Brain microvascular endothelial cell (primary cell): ENCODE results near the gene ZC3H13.

Experiments used
- DNase-seq: peaks from one replicate; pipeline ENCODE4 v3.0.0-alpha.2; 2020
- H3K27ac ChIP-seq: fragments of 250-450 bp; sonication (Bioruptor Pico); 2 replicates; pipeline ENCODE4 v1.5.1; 2020; ENCODE audit warnings: mild to moderate bottlenecking, moderate library complexity
- H3K27me3 ChIP-seq: fragments of 250-450 bp; sonication (Bioruptor Pico); replicated peaks from 2 replicates; pipeline ENCODE4 v1.5.1; 2020; ENCODE audit warnings: mild to moderate bottlenecking
- H3K36me3 ChIP-seq: fragments of 250-450 bp; sonication (Bioruptor Pico); replicated peaks from 2 replicates; pipeline ENCODE4 v1.5.1; 2020; ENCODE audit warnings: mild to moderate bottlenecking
- H3K4me3 ChIP-seq: 2 replicates; pipeline ENCODE4 v1.5.1; 2011; ENCODE audit warnings: low read depth, mild to moderate bottlenecking, control low read depth, low read length, moderate library complexity
- in situ Hi-C: cut with HindIII; loops from 2 replicates; pipeline ENCODE4 v1.10.0; 2017; ENCODE audit warnings: low sequenced_read_pairs, low pct_ligation_motif_present
- TF ChIP-seq, protein P1 (sequence below): IDR thresholded peaks from 2 replicates; pipeline ENCODE4 v1.5.1; 2011; ENCODE audit warnings: low read depth, mild to moderate bottlenecking, moderate library complexity, low read length, control low read depth, inconsistent platforms; ENCODE audit errors: missing control alignments

ZC3H13 gene

DNA sequence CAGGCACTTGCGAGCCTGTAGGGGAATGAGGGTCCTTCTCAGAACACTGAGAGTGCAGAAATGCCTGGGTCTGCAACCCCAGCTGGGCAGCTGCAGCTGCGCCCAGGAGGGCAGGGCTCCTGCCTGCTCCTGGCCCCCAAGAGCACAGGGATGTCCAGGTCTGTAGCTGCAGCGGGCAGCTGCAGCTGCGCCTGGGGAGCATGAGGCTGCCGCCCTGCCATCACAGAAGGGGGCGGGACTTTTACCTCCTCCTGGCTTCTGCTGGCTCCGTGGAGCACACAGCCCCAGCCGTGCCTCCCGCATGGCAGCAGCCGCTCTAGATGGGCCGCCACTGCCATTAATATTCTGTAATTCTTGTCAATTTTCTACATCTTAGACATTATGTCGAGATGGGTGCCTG is 34.4 kb upstream of the ZC3H13 start:
- no peaks in the 10 kb centered on the region for H3K36me3 ChIP-seq
- H3K27me3 ChIP-seq = no peaks in the 10 kb centered on the region
- no peak overlapping the region for H3K4me3 ChIP-seq
- no peak overlapping the region for H3K27ac ChIP-seq
- in situ Hi-C loops = no loop called here
- TF ChIP-seq, protein P1, sequence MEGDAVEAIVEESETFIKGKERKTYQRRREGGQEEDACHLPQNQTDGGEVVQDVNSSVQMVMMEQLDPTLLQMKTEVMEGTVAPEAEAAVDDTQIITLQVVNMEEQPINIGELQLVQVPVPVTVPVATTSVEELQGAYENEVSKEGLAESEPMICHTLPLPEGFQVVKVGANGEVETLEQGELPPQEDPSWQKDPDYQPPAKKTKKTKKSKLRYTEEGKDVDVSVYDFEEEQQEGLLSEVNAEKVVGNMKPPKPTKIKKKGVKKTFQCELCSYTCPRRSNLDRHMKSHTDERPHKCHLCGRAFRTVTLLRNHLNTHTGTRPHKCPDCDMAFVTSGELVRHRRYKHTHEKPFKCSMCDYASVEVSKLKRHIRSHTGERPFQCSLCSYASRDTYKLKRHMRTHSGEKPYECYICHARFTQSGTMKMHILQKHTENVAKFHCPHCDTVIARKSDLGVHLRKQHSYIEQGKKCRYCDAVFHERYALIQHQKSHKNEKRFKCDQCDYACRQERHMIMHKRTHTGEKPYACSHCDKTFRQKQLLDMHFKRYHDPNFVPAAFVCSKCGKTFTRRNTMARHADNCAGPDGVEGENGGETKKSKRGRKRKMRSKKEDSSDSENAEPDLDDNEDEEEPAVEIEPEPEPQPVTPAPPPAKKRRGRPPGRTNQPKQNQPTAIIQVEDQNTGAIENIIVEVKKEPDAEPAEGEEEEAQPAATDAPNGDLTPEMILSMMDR = no peak
- DNase-seq = no peak

DNA sequence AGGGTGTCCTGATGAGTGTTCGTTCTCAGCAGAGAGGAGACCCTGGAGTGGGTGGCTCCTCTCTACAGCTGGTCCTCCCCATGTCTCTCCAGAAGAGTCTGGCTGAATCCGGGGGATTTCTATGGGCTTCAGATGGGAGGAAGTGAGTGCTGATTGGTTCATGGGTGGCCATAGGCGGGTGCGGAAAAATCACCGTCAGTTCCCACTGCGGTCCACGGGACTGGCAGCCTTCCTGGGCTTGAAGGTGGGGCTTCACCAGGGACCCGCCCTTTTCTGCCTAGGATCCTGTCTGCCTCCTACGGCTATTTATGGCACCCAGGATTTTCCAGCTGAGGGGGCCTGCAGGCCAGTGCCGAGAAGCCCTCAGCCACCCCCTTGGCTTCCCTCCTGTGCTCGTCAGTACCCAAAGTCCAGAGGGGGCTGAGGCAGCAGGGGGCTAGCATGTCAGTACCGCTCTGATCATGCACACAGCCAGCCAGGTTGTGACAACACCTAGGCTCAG is 33.9 kb upstream of the ZC3H13 start:
- DNase-seq = no peak
- TF ChIP-seq, protein P1 = no peak
- H3K4me3 ChIP-seq = no peak overlapping the region
- in situ Hi-C loops = no loop called here
- no peaks in the 10 kb centered on the region for H3K36me3 ChIP-seq
- no peak overlapping the region for H3K27ac ChIP-seq
- no peaks in the 10 kb centered on the region for H3K27me3 ChIP-seq

DNA sequence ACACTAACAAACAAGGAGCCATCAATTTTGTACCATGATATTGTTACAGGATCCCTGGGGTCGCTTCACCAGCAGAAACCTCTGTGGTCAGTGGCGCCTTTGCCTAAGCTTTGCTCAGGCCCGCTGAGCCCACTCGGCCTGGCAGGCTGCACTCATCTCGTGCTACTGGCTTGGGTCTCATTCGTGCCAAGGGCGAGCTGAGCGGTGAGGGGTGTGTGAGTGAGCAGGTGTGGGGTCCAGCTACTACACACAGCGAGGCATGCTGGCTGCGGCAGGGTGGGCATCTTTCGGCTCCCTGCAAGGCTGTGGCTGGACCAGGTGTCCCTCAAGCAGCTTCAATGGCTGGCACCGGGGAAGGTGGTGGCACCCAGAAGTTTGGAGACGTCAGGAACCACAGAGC is 33.2 kb upstream of the ZC3H13 start:
- no peak overlapping the region for H3K27ac ChIP-seq
- TF ChIP-seq, protein P1 = no peak
- DNase-seq = no peak
- H3K36me3 ChIP-seq = no peaks in the 10 kb centered on the region
- no peak overlapping the region for H3K4me3 ChIP-seq
- in situ Hi-C loops = no loop called here
- H3K27me3 ChIP-seq = no peaks in the 10 kb centered on the region

DNA sequence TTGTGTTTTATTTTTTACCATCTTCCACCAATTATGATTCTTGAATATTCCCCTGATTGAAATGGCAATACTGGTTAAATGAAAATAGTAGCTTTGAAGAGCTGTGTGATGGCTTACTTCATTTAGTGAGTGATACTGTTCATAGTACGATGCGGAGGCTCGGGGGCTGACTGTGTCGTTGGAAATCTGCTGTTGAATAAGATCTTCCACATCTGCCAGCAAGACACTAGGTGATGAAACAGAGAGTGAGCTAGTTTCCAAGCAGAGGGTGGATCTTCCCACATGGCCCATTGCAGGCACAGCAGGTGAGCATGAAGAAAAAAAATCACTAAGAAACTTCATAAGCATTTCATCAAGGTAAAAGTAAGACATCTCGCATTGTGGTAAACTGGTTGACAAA is 29.8 kb upstream of the ZC3H13 start:
- TF ChIP-seq, protein P1 = no peak
- no peaks in the 10 kb centered on the region for H3K36me3 ChIP-seq
- in situ Hi-C loops = no loop called here
- H3K27me3 ChIP-seq = peaks cover 2% of the 10 kb centered on the region
- DNase-seq = no peak
- H3K4me3 ChIP-seq = no peak overlapping the region
- no peak overlapping the region for H3K27ac ChIP-seq

DNA sequence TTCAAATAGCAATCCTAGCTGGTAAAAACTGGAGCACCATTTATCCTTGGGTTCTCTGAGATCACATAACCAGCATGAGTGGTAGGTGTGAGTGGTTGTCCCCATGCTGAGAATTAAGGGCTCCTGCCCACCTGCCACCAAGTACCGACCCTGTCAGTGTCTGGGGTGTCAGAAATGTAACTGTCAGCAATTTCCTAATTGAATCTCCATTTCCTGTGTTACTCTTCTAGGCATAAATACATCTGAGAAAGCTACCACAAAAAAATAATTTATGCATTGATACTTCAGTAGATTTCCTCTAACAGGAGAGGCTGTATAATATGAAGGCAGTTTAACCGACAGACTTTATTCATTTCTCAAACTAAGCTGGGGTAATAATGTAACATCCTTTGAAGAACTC is 27.2 kb upstream of the ZC3H13 start:
- no peaks in the 10 kb centered on the region for H3K36me3 ChIP-seq
- H3K4me3 ChIP-seq = no peak overlapping the region
- in situ Hi-C loops = no loop called here
- H3K27ac ChIP-seq = no peak overlapping the region
- TF ChIP-seq, protein P1 = no peak
- H3K27me3 ChIP-seq = peaks cover 2% of the 10 kb centered on the region
- no peak for DNase-seq

DNA sequence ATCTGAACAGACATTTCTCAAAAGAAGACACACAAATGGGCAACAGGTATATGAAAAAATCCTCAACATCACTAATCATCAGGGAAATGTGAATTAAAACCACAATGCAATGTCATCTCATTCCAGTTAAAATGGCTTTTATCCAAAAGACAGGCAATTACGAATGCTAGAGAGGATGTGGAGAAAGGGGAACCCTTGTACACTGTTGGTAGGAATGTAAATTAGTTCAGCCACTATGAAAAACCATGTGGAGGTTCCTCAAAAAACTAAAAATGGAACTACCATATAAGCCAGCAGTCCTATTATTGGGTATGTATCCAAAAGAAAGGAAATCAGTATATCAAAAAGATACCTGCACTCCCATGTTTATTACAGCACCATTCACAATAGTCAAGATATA is 24.7 kb upstream of the ZC3H13 start:
- Histone ChIP-seq H3K36me3 (no peaks in the 10 kb centered on the region), H3K4me3 (no peak overlapping the region), H3K27ac (no peak overlapping the region), H3K27me3 (peaks cover 2% of the 10 kb centered on the region)
- DNase-seq = no peak
- TF ChIP-seq, protein P1 = no peak
- in situ Hi-C loops = no loop called here
